C4-2B (cell line): ENCODE results near the gene SLC2A13.

ENCODE experiments used
- H3K27ac ChIP-seq: fragments of 450-650 bp; 2 replicates; pipeline ENCODE4 v1.5.1; 2017
- ZFX ChIP-seq: fragments of 450-650 bp; IDR thresholded peaks from 2 replicates; pipeline ENCODE4 v1.6.1; 2017
- TF ChIP-seq, protein P1 (sequence below): fragments of 450-650 bp; conservative IDR thresholded peaks from 2 replicates; pipeline ENCODE4 v1.5.1; 2017; ENCODE audit warnings: mild to moderate bottlenecking

SLC2A13 gene

DNA sequence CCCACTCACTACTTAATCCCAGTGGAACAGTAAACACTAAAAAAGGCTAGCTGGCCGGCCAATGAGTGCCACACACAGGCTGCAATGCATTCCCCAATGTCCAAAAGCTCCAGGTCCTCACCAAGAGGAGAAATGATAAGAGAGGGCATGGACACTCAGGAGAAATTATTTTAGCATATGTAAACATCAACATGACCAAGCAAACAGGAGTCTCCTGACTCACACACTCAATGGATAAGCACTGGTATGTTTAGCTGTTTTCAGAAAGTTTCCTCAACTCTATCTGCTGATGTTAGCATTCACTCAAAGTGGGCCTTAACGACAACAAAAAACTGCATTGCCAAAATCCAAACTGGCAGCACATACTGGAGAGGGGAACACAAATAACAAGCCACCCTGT is 105.0 kb downstream of the SLC2A13 start:
- TF ChIP-seq ZFX, result no peak
- TF ChIP-seq, protein P1, sequence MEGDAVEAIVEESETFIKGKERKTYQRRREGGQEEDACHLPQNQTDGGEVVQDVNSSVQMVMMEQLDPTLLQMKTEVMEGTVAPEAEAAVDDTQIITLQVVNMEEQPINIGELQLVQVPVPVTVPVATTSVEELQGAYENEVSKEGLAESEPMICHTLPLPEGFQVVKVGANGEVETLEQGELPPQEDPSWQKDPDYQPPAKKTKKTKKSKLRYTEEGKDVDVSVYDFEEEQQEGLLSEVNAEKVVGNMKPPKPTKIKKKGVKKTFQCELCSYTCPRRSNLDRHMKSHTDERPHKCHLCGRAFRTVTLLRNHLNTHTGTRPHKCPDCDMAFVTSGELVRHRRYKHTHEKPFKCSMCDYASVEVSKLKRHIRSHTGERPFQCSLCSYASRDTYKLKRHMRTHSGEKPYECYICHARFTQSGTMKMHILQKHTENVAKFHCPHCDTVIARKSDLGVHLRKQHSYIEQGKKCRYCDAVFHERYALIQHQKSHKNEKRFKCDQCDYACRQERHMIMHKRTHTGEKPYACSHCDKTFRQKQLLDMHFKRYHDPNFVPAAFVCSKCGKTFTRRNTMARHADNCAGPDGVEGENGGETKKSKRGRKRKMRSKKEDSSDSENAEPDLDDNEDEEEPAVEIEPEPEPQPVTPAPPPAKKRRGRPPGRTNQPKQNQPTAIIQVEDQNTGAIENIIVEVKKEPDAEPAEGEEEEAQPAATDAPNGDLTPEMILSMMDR, result no peak
- H3K27ac ChIP-seq, result no peak overlapping the region

DNA sequence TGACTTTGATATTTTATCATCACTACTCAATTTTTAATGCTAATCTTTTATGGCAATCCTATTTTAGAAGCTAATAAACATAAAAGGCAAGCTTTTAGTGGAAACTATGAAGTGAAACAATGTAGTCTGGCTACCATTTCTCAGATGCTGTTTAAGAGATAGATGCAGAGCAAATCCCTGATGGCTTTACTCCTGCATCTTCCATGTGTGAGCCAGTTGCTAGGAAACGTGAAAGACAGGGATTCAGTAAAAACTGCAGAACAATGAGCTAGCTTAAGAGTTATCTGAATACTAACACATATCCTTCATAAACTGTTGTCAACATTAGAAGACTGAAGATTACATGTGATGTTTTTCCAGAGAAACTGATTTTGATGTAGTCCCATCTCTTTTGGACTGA is 112.6 kb downstream of the SLC2A13 start:
- H3K27ac ChIP-seq, result no peak overlapping the region
- TF ChIP-seq, protein P1, result no peak
- TF ChIP-seq ZFX, result no peak

DNA sequence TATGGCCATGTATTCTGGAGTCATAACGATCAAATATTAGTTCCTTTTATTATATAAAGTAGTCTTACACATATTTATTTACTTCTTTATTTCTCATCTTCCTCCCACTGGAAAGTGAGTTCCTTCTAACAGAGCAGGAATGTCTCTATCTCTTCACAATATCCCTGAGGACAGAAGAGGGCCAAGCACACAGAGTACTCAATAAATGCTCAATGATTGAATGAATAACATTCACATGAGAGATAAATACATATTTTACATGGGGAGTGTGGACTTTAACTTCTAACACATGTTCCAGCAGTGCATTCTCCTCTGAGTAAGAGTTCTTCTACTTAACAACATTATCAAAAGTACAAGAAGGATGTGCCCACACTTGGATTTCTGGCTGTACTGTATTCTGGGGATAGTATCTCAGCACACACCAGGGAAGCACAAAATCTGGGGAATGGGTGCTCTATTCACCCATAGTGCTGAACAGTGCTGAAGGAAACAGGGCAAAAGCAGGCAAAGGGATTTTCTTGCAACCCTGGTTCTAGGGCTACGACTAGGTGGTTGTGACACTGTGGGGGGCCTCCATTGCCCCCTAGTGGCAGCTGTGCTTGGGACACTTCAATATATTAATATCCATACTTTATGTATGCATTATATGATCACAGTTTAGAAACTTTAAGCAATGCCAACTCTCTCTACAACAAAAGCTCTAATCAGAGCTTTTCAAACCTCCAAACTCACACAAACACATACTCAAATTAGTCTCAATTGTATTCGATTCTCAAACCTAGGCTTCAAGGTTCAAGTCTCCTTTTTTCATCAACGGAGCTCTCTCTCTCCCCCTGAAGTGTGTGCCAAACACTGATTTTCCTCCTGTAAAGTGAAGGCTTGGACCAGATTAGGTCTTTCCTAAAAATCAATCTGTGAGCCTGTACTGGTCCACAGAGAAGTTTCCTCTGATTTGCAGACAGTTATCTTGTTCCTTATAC is 115.5 kb downstream of the SLC2A13 start:
- no peak for TF ChIP-seq ZFX
- TF ChIP-seq, protein P1, result peak; percentile 92
- H3K27ac ChIP-seq, result no peak overlapping the region

DNA sequence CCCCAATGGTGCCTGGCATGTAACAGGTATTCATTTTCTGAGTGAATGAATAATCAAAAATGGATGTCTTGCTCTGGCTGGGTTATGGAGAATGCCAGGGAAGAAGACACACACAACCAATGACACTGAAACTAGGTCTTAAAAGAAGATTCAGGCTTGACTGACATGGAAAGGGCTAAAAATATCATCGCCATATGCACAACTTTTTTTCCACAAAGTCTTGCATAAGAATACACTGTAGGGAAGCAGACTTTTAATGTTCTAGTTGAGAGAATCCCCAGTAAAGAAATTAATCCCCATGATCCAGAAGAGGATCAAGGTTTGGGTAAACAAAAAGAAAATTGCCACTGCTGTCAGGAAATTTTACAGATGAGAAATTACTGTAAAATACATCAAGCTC is 116.4 kb downstream of the SLC2A13 start:
- TF ChIP-seq, protein P1, result no peak
- no peak overlapping the region for H3K27ac ChIP-seq

DNA sequence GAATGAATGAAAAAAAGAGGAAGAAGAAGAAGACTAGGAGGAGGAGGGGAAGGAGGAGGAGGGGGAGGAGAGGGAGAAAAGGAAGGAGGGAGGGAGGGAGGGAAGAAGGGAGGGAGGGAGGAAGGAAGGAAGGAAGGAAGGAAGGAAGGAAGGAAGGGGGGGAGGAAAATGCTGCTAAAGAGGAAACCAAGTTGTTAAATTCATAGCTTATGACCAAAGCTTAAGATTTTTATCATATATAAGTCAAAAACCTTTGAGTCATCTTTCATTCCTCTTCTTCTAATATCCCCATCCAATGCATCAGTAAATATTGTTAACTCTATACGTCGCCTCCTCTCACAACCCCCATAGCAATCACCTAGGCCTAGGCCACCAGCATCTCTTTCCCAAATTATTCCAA is 117.3 kb downstream of the SLC2A13 start:
- TF ChIP-seq, protein P1, result no peak
- TF ChIP-seq ZFX, result no peak
- H3K27ac ChIP-seq, result no peak overlapping the region

DNA sequence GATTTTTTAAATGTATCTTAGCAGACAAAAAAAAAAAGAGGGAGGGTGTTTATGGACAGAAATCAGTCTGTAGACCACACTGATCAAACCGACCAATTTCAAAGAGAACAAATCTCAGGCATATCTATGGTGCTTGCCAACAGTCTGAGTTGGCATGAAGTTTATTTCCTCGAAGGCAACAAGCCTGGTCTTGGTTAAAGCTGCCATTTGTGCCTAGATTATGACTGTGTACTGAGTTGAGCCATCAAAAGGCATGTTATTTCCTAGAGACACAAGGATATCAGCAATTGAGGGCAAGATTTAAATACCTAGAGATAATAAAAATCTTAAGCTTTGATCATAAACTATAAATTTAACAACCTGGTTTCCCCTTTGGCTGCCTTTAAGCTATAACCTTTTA is 119.2 kb downstream of the SLC2A13 start:
- TF ChIP-seq, protein P1, result no peak
- TF ChIP-seq ZFX, result no peak
- no peak overlapping the region for H3K27ac ChIP-seq

DNA sequence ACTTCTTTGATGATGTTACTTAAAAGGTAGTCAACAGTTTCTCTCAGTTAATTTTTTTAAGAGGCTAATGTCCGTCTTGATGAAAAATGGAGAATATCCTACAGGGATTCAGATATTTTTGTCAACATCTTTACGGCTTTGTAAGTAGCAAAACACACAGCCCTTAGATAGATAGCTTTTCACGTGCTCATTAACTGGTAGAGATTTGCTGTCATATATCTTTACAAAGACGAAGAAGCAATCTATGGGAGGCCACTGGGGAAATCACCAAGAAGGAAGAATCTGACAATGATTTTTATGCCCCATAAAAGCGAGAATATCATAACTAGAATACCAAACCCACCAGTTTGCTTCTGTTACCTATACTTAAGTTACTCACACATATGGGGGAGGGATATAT is 121.2 kb downstream of the SLC2A13 start:
- TF ChIP-seq, protein P1, result no peak
- no peak for TF ChIP-seq ZFX

More for the DNA sequence above, 121.2 kb downstream of the SLC2A13 start:
- H3K27ac ChIP-seq, result no peak overlapping the region
